C4-2B (cell line): ENCODE results near the gene ATP1B1.

ENCODE experiments used
- CTCF ChIP-seq: fragments of 450-650 bp; conservative IDR thresholded peaks from 2 replicates; pipeline ENCODE4 v1.5.1; 2017; ENCODE audit warnings: mild to moderate bottlenecking
- ZFX ChIP-seq: fragments of 450-650 bp; IDR thresholded peaks from 2 replicates; pipeline ENCODE4 v1.6.1; 2017

- TF ChIP-seq CTCF = no peak
- TF ChIP-seq ZFX = no peak
Measured at GRCh38 chr1:169105434-169106094, 926 bp upstream of the ATP1B1 start.
